Stimulated activated effector memory CD8-positive, alpha-beta T cell treated with anti-CD3 and anti-CD28 coated beads, Interleukin-12 subunit alpha, Interleukin-12 subunit beta, amount 100 ng/mL, for 72 hours (primary cell): Measurements from ENCODE around the gene ACO1.

ENCODE experiments used
- ATAC-seq: fragments of 150-1000 bp; cut with Tn5 transposase; 2 replicates; pipeline ENCODE4 v1.10.0; 2021
- DNase-seq, 2 donors: peaks; one replicate each; pipeline ENCODE4 v3.0.0; 2021 to 2022; ENCODE audit warnings: low spot score in 2 of 2
- H3K27ac Mint-ChIP-seq: one replicate; pipeline ENCODE4 v1.8.0; 2022; ENCODE audit warnings: mild to moderate bottlenecking, mixed read lengths
- H3K36me3 Mint-ChIP-seq: one replicate; pipeline ENCODE4 v1.8.0; 2022; ENCODE audit warnings: mild to moderate bottlenecking, mixed read lengths
- H3K4me1 Mint-ChIP-seq: one replicate; pipeline ENCODE4 v1.8.0; 2022; ENCODE audit warnings: mixed read lengths
- H3K4me3 Mint-ChIP-seq: one replicate; pipeline ENCODE4 v1.8.0; 2022; ENCODE audit warnings: mild to moderate bottlenecking, mixed read lengths
- H3K9me3 Mint-ChIP-seq: one replicate; pipeline ENCODE4 v1.8.0; 2022; ENCODE audit warnings: mixed read lengths

ACO1 gene

GRCh38 chr9:32399110-32399815 is 14.8 kb downstream of the ACO1 start:
- Mint-ChIP-seq H3K36me3 (peaks cover 6% of the 10 kb centered on the region), H3K4me3 (no peak overlapping the region), H3K4me1 (peaks cover 12% of the 10 kb centered on the region), H3K9me3 (no peaks in the 10 kb centered on the region), H3K27ac (no peak overlapping the region)
- DNase-seq: no peak
- ATAC-seq: no peak

GRCh38 chr9:32401488-32401887 is 17.0 kb downstream of the ACO1 start:
- DNase-seq (no peak), ATAC-seq (no peak)
- peaks cover 10% of the 10 kb centered on the region for H3K36me3 Mint-ChIP-seq
- no peaks in the 10 kb centered on the region for H3K9me3 Mint-ChIP-seq
- no peak overlapping the region for H3K4me3 Mint-ChIP-seq
- peaks cover 14% of the 10 kb centered on the region for H3K4me1 Mint-ChIP-seq
- H3K27ac Mint-ChIP-seq: no peak overlapping the region

- Mint-ChIP-seq H3K4me3 (no peak overlapping the region), H3K9me3 (no peaks in the 10 kb centered on the region), H3K4me1 (peaks cover 14% of the 10 kb centered on the region), H3K36me3 (peaks cover 30% of the 10 kb centered on the region), H3K27ac (no peak overlapping the region)
- DNase-seq: no peak
- ATAC-seq: no peak
Observed at GRCh38 chr9:32403567-32404260, 19.3 kb downstream of the ACO1 start.

- ATAC-seq (no peak), DNase-seq (no peak)
- Mint-ChIP-seq H3K4me1 (peaks cover 14% of the 10 kb centered on the region), H3K36me3 (peaks cover 31% of the 10 kb centered on the region), H3K9me3 (no peaks in the 10 kb centered on the region), H3K4me3 (no peak overlapping the region), H3K27ac (no peak overlapping the region)
Observed at GRCh38 chr9:32404402-32404801, 20.0 kb downstream of the ACO1 start.

- ATAC-seq (no peak), DNase-seq (no peak)
- H3K36me3 Mint-ChIP-seq: peaks cover 31% of the 10 kb centered on the region
- no peak overlapping the region for H3K4me3 Mint-ChIP-seq
- H3K27ac Mint-ChIP-seq: no peak overlapping the region
- H3K4me1 Mint-ChIP-seq: peaks cover 14% of the 10 kb centered on the region
- no peaks in the 10 kb centered on the region for H3K9me3 Mint-ChIP-seq
Observed at GRCh38 chr9:32404856-32405255, 20.4 kb downstream of the ACO1 start.

- Mint-ChIP-seq H3K4me3 (no peak overlapping the region), H3K36me3 (peaks cover 31% of the 10 kb centered on the region), H3K4me1 (peaks cover 14% of the 10 kb centered on the region), H3K9me3 (no peaks in the 10 kb centered on the region), H3K27ac (no peak overlapping the region)
- DNase-seq (no peak), ATAC-seq (no peak)
Observed at GRCh38 chr9:32405506-32405905, 21.1 kb downstream of the ACO1 start.

GRCh38 chr9:32406046-32406445 is 21.6 kb downstream of the ACO1 start:
- ATAC-seq (no peak), DNase-seq (no peak)
- H3K27ac Mint-ChIP-seq: no peak overlapping the region
- H3K9me3 Mint-ChIP-seq: no peaks in the 10 kb centered on the region
- H3K4me3 Mint-ChIP-seq: no peak overlapping the region
- H3K36me3 Mint-ChIP-seq: peaks cover 31% of the 10 kb centered on the region
- peaks cover 14% of the 10 kb centered on the region for H3K4me1 Mint-ChIP-seq

- Mint-ChIP-seq H3K4me3 (no peak overlapping the region), H3K36me3 (peaks cover 22% of the 10 kb centered on the region), H3K27ac (no peak overlapping the region), H3K9me3 (no peaks in the 10 kb centered on the region), H3K4me1 (no peaks in the 10 kb centered on the region)
- DNase-seq (no peak), ATAC-seq (no peak)
Observed at GRCh38 chr9:32411753-32412152, 27.3 kb downstream of the ACO1 start.

GRCh38 chr9:32412440-32412839 is 28.0 kb downstream of the ACO1 start:
- Mint-ChIP-seq H3K9me3 (no peaks in the 10 kb centered on the region), H3K4me1 (no peaks in the 10 kb centered on the region), H3K36me3 (peaks cover 16% of the 10 kb centered on the region), H3K4me3 (no peak overlapping the region), H3K27ac (no peak overlapping the region)
- ATAC-seq (no peak), DNase-seq (no peak)

GRCh38 chr9:32413424-32413823 is 29.0 kb downstream of the ACO1 start:
- Mint-ChIP-seq H3K9me3 (no peaks in the 10 kb centered on the region), H3K4me1 (no peaks in the 10 kb centered on the region), H3K27ac (no peak overlapping the region), H3K4me3 (no peak overlapping the region), H3K36me3 (peaks cover 13% of the 10 kb centered on the region)
- DNase-seq: no peak
- ATAC-seq: no peak

GRCh38 chr9:32414856-32415255 is 30.4 kb downstream of the ACO1 start:
- Mint-ChIP-seq H3K27ac (no peak overlapping the region), H3K36me3 (peaks cover 9% of the 10 kb centered on the region), H3K4me3 (no peak overlapping the region), H3K9me3 (no peaks in the 10 kb centered on the region), H3K4me1 (no peaks in the 10 kb centered on the region)
- DNase-seq (no peak), ATAC-seq (no peak)

- peaks cover 15% of the 10 kb centered on the region for H3K36me3 Mint-ChIP-seq
- no peaks in the 10 kb centered on the region for H3K4me1 Mint-ChIP-seq
- no peaks in the 10 kb centered on the region for H3K9me3 Mint-ChIP-seq
- H3K27ac Mint-ChIP-seq: no peak overlapping the region
- DNase-seq (no peak), ATAC-seq (no peak)
- no peak overlapping the region for H3K4me3 Mint-ChIP-seq
Observed at GRCh38 chr9:32419921-32420320, 35.5 kb downstream of the ACO1 start.

- ATAC-seq (no peak), DNase-seq (no peak)
- H3K4me1 Mint-ChIP-seq: no peaks in the 10 kb centered on the region
- H3K4me3 Mint-ChIP-seq: no peak overlapping the region
- no peaks in the 10 kb centered on the region for H3K9me3 Mint-ChIP-seq
- peaks cover 22% of the 10 kb centered on the region for H3K36me3 Mint-ChIP-seq
- no peak overlapping the region for H3K27ac Mint-ChIP-seq
Observed at GRCh38 chr9:32422237-32422806, 37.9 kb downstream of the ACO1 start.

GRCh38 chr9:32423371-32423770 is 38.9 kb downstream of the ACO1 start:
- DNase-seq (no peak), ATAC-seq (no peak)
- no peak overlapping the region for H3K27ac Mint-ChIP-seq
- H3K36me3 Mint-ChIP-seq: peaks cover 23% of the 10 kb centered on the region
- H3K4me3 Mint-ChIP-seq: no peak overlapping the region
- H3K4me1 Mint-ChIP-seq: no peaks in the 10 kb centered on the region
- H3K9me3 Mint-ChIP-seq: no peaks in the 10 kb centered on the region

- DNase-seq: no peak
Observed at GRCh38 chr9:32424616-32425015, 40.2 kb downstream of the ACO1 start.

More at GRCh38 chr9:32424616-32425015, 40.2 kb downstream of the ACO1 start:
- no peak overlapping the region for H3K4me3 Mint-ChIP-seq
- H3K9me3 Mint-ChIP-seq: no peaks in the 10 kb centered on the region
- peaks cover 25% of the 10 kb centered on the region for H3K36me3 Mint-ChIP-seq
- ATAC-seq: no peak
- no peaks in the 10 kb centered on the region for H3K4me1 Mint-ChIP-seq
- peak overlapping the region; percentile 1 for H3K27ac Mint-ChIP-seq
